ENCODE results near the gene D2HGDH.
"Not testable (repeated sequence)": the region's sequence is repeated elsewhere in the genome, so short reads cannot be mapped to it uniquely, and the experiment has no call there.

The D2HGDH gene

DNA sequence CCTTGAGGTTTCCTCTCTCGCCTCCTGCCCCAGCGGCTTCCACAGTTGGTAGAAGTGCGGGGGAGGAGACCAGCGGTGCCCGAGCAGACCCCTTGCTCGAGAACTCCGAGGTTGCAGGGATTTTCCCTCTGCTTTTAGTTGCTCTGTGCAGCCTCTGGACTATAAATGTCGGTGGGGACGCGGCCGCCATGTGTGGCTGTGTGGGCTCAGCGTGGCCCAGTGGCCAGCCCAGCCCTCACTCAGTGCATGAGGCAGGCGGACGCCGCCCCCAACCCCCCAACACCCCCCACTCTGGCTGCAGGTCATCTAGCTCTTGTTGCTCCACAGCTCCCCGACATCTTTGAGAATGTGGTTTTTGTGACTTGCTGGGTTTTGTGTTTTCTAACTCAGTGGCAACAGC is 15.3 kb upstream of the D2HGDH start:
- no peak for ATAC-seq (ENCODE audit: low read depth)
- no peaks in the 10 kb centered on the region for H3K27me3 Mint-ChIP-seq
- no peaks in the 10 kb centered on the region for H3K4me1 Mint-ChIP-seq
- H3K27ac Mint-ChIP-seq, result no peak overlapping the region
- peaks cover 39% of the 10 kb centered on the region for H3K36me3 Mint-ChIP-seq
- no peaks in the 10 kb centered on the region for H3K9me3 Mint-ChIP-seq
- no peak for DNase-seq (ENCODE audit: low spot score in 2 of 2)
- H3K4me3 Mint-ChIP-seq, result no peak overlapping the region

DNA sequence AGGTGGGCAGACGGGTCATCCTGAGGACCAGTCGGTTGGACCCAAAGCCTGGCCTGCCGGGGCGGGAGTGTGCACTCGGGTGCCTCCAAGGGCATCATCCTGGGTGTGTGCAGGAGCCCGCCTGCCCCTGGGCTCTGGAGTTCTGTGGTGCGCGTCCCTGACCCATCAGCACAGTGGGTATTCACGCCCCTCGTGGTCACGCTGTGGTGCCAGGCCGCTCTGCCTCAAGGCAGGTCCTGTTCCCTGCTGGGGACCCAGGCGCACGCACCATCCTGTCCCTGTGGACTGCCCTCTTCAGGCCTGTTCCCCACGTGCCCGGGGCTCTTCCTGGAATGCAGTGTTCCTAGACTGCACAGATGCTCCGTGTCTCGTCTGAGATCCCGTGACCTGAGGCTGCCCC is 14.3 kb upstream of the D2HGDH start:
- H3K27me3 Mint-ChIP-seq, result no peaks in the 10 kb centered on the region
- ATAC-seq (ENCODE audit: low read depth), result no peak
- H3K4me3 Mint-ChIP-seq, result no peak overlapping the region
- H3K27ac Mint-ChIP-seq, result no peak overlapping the region
- peaks cover 35% of the 10 kb centered on the region for H3K36me3 Mint-ChIP-seq
- H3K4me1 Mint-ChIP-seq, result no peaks in the 10 kb centered on the region
- H3K9me3 Mint-ChIP-seq, result no peaks in the 10 kb centered on the region
- no peak for DNase-seq (ENCODE audit: low spot score in 2 of 2)

DNA sequence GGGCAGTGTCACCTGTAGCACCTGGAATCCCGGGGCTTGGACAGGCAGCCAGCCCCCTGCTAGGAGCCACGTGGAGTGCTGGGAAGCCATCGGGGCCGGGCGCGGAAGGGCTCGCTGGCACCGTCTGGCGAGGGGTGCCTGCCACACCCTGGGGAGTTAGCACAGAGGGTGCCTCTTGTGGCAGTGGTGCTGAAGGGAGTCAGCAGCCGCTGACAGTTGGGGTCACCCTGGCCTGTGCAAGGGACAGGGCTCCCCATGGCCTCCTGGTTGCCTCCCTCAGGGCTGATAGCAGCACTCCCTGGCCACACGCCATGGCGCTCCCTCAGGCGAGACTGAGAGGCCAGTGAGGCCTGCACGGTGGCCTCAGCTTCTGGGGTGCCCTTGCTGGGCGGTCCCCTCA is 13.9 kb upstream of the D2HGDH start:
- Mint-ChIP-seq H3K36me3 (peaks cover 37% of the 10 kb centered on the region), H3K4me3 (no peak overlapping the region), H3K4me1 (no peaks in the 10 kb centered on the region), H3K27ac (no peak overlapping the region), H3K27me3 (no peaks in the 10 kb centered on the region), H3K9me3 (no peaks in the 10 kb centered on the region)
- no peak for ATAC-seq (ENCODE audit: low read depth)
- DNase-seq (ENCODE audit: low spot score in 2 of 2), result no peak

DNA sequence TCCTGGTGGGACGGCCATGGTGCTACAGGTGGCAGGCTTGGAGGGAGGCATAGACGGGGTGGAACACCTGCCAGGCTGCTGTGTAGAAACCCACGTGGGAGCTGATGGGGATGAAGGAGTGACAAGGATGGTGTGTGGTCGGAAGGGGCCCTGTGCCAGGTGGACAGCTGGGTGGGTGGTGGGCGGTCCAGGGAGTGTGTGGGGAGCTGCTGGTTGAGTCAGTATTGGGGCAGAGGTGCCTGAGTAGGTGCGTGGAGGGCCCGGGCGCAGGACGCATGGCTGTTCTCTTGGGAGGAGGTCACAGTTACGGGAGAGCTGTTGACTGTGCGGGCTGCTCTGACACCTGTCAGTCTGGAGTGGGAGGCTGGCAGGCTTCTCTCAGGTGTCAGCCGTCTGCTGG is 12.6 kb upstream of the D2HGDH start:
- no peak overlapping the region for H3K27ac Mint-ChIP-seq
- DNase-seq (ENCODE audit: low spot score in 2 of 2) (no peak), ATAC-seq (ENCODE audit: low read depth) (no peak)
- no peaks in the 10 kb centered on the region for H3K9me3 Mint-ChIP-seq
- H3K4me1 Mint-ChIP-seq, result no peaks in the 10 kb centered on the region
- no peaks in the 10 kb centered on the region for H3K27me3 Mint-ChIP-seq
- peaks cover 36% of the 10 kb centered on the region for H3K36me3 Mint-ChIP-seq
- no peak overlapping the region for H3K4me3 Mint-ChIP-seq

DNA sequence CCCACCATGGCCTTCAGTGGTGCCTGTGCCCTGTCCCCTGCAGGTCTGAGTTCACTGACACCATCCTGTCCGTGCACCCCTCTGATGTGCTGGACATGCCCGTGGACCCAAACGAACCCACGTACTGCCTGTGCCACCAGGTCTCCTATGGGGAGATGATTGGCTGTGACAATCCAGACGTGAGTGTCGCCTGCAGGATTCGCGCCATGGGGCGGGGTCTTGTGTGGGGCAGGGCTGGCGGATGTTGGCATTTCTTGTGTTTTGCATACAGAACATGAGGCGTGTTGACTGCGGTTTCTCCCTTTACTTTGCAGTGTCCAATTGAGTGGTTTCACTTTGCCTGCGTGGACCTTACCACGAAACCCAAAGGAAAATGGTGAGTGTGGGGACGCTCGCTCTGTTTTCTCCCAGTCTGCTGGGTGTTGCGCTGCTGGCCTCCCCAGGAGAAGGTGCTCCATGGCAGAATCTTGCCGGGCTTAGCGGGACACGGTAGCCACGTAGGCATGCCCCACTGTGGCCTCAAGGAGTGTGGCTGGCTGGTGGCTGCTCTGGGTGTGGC is 11.5 kb upstream of the D2HGDH start:
- DNase-seq (ENCODE audit: low spot score in 2 of 2) (no peak), ATAC-seq (ENCODE audit: low read depth) (no peak)
- no peak overlapping the region for H3K27ac Mint-ChIP-seq
- H3K4me3 Mint-ChIP-seq, result no peak overlapping the region
- H3K4me1 Mint-ChIP-seq, result no peaks in the 10 kb centered on the region
- H3K36me3 Mint-ChIP-seq, result peaks cover 33% of the 10 kb centered on the region
- H3K9me3 Mint-ChIP-seq, result no peaks in the 10 kb centered on the region
- no peaks in the 10 kb centered on the region for H3K27me3 Mint-ChIP-seq

DNA sequence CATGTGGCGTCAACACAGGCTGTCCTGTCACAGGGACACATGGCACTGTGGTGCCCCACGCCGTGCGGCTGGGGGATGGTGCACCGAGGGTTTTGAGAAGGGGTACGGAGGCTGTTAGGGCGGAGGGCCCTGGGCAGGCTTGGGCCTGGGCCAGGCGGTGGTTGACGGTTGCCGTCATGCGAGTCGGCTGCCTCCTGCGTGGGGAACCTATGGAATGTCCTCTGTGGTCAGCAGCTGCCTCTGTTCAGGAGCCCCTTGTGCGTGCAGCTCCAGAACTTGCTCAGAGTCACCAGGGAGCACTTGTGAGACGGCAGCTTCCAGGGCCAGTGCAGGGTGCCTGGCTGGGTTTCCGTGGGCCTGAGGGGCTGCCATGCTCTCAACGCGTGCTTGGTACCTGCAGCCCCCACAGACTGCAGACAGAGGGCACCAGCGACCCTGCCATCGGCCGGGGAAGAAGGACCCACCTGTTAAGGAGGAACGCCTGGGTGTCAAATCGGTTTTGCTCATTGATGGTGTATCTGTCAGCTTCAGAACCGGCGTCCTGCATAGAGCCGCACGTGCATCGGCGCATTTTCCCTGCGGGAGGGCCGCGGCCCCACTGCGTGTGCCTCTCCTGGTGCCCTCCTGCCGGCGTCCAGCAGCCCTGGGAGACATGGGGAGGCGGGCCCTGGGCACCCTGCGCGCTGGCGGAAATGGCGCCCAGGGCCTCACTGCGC is 10.0 kb upstream of the D2HGDH start:
- Mint-ChIP-seq H3K4me1 (no peaks in the 10 kb centered on the region), H3K4me3 (no peak overlapping the region), H3K27me3 (no peaks in the 10 kb centered on the region), H3K27ac (no peak overlapping the region), H3K36me3 (peaks cover 29% of the 10 kb centered on the region), H3K9me3 (no peaks in the 10 kb centered on the region)
- ATAC-seq (ENCODE audit: low read depth), result no peak
- DNase-seq (ENCODE audit: low spot score in 2 of 2), result no peak

DNA sequence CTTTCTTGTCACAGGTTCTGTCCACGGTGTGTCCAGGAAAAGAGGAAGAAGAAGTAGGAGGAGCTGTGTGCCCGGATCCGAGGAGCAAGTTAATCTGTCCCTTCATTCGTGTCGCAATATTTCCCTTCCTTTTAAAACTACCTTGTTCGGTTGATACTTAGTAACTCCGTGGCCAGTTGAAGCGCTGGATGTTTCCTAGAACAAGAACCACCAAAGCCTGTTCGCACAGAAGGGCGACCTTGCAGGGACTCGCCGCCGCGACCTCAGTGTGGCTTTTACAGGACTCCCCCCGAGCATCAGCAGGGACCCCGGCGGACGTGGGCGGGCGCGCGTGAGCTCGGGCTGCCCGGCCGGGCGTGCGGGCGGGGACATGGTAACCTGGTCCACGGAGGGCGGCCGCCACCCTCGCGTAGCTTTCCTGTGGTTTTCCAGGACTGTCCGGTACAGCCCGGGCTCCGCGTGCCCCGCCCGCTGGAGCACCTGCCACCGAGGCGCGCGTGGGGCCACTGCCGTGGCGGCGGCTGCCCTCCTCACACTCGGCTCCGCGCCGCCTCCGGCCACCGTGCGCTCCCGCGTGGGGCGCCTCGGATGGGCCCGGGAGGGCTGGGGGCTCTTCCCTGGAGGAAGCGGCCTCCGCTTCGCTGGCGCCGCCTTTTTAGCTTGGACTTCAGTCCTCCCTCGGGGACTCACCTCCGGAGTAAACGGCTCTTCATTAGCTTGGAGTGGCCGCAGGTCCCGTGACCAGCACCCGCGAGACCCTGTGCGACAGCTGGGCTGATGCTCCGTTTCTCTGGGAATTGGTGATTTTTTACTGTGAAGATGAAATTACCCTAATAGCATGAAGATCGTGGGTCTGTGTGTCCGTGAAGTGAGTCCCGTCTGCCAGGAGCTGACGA is 9.2 kb upstream of the D2HGDH start:
- Mint-ChIP-seq H3K4me3 (no peak overlapping the region), H3K4me1 (peaks cover 5% of the 10 kb centered on the region), H3K27me3 (no peaks in the 10 kb centered on the region), H3K27ac (peak overlapping the region; percentile 59), H3K9me3 (no peaks in the 10 kb centered on the region), H3K36me3 (peaks cover 28% of the 10 kb centered on the region)
- ATAC-seq (ENCODE audit: low read depth) (no peak), DNase-seq (ENCODE audit: low spot score in 2 of 2) (no peak)

DNA sequence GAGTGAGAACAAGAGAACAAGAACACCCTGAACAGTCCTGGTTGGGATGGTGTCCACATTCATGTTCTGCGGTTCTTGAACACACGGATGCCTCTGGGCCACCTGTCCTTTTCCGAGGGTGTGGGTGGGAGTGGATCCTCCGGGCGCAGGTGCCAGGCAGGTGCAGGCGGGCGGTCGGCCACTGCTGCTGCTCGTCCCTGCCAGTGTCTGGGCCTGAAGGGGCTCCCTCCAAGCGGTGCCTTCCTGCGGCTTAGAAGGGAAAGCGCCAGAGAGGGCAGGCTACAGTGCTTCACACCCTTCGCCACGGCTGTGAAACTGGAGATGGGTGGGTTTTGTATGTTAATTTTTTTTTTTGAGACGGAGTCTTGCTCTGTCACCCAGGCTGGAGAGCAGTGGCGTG is 8.0 kb upstream of the D2HGDH start:
- Mint-ChIP-seq H3K27ac (no peak overlapping the region), H3K27me3 (no peaks in the 10 kb centered on the region), H3K4me3 (no peak overlapping the region), H3K4me1 (peaks cover 5% of the 10 kb centered on the region), H3K9me3 (no peaks in the 10 kb centered on the region), H3K36me3 (peaks cover 22% of the 10 kb centered on the region)
- DNase-seq (ENCODE audit: low spot score in 2 of 2) (no peak), ATAC-seq (ENCODE audit: low read depth) (no peak)

DNA sequence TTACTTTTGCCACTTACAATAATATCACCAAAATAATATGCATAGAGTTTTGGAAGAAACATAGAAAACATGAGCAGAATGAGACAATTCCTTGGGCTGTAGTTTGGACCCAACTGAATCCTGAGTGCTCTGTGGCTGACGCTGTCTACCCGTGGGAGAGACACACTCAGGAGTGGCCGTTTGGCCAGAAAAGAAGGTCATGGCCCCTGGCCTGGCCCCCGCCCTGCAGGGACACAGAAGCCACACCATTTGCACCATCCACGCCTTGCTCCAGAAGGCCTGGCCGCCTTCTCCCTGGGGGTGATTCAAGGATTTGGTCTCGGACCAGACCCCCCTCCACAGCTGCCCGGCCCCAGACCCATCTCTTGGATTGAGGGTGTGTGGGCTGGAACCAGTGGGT is 6.4 kb upstream of the D2HGDH start:
- Mint-ChIP-seq H3K4me1 (peaks cover 10% of the 10 kb centered on the region), H3K36me3 (peaks cover 18% of the 10 kb centered on the region), H3K27me3 (no peaks in the 10 kb centered on the region), H3K4me3 (no peak overlapping the region), H3K9me3 (no peaks in the 10 kb centered on the region), H3K27ac (no peak overlapping the region)
- no peak for ATAC-seq (ENCODE audit: low read depth)
- DNase-seq (ENCODE audit: low spot score in 2 of 2), result no peak

DNA sequence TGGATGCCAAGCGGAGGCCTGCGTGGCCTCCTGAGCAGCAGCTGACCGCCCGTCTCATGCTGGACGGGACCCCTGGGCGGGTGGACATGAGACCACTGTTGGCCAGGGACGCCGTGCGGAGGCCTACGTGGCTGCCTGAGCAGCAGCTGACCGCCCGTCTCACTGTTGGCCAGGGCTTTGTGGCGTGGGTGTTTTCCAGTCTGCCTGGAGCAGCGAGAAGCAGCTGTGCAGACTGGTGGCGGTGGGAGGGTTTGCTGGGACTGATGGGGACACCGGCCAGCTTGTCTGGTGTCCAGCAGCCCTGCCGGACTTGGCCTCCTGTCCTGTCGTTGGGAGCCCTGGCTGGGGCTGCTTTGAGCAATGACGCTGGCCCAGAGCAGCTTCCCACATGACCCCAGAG is 5.8 kb upstream of the D2HGDH start:
- no peak for ATAC-seq (ENCODE audit: low read depth)
- Mint-ChIP-seq H3K36me3 (peaks cover 12% of the 10 kb centered on the region), H3K27me3 (no peaks in the 10 kb centered on the region), H3K9me3 (no peaks in the 10 kb centered on the region), H3K4me1 (peaks cover 10% of the 10 kb centered on the region), H3K27ac (no peak overlapping the region), H3K4me3 (no peak overlapping the region)
- DNase-seq (ENCODE audit: low spot score in 2 of 2), result no peak

DNA sequence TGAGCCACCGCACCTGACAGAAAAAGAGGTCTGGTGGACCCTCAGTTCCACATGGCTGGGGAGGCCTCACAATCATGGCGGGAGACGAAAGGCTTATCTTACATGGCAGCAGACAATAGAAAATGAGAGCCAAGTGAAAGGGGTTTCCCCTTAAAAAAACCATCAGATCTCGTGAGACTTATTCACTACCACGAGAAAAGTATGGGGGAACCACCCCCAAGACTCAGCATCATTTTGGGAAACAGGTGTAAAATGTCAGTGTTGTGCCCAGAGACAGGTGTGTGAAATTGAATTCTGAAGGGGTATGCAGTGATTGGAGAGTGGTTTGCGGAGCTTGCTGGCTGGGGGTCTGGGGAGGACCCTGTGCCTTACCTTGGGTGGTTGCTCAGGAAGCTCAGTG is 4.6 kb upstream of the D2HGDH start:
- H3K27ac Mint-ChIP-seq, result no peak overlapping the region
- H3K27me3 Mint-ChIP-seq, result no peaks in the 10 kb centered on the region
- no peaks in the 10 kb centered on the region for H3K9me3 Mint-ChIP-seq
- ATAC-seq (ENCODE audit: low read depth) (no peak), DNase-seq (ENCODE audit: low spot score in 2 of 2) (no peak)
- H3K4me1 Mint-ChIP-seq, result peaks cover 10% of the 10 kb centered on the region
- no peak overlapping the region for H3K4me3 Mint-ChIP-seq
- H3K36me3 Mint-ChIP-seq, result peaks cover 6% of the 10 kb centered on the region

DNA sequence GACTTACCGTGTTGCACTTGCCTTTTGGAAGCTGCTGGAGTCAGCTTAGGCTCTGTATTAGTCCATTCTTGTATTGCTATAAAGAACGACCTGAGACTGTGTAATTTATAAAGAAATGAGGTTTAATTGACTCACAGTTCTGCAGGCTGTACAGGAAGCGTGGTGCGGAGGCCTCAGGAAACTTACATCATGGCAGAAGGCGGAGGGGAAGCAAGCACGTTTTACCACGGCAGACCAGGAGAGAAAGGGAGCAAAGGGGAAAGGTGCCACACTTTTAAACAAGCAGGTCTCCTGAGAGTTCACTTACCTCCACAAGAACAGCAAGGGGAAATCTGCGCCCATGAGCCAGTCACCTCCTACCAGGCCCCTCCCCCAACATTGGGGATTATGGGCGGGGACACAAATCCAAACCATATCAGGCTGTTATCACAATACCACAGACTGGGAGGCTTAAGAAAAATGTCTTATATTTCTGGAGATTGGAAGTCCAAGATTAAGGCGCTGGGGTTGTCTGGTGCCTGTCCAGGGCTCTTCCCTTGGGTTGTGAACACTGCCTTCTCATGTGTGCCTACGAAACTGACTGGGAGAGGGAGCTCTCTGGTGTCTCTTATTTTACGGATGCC is 3.6 kb upstream of the D2HGDH start:
- no peak overlapping the region for H3K4me3 Mint-ChIP-seq
- H3K9me3 Mint-ChIP-seq, result no peaks in the 10 kb centered on the region
- no peaks in the 10 kb centered on the region for H3K27me3 Mint-ChIP-seq
- ATAC-seq (ENCODE audit: low read depth), result no peak
- H3K36me3 Mint-ChIP-seq, result peaks cover 2% of the 10 kb centered on the region
- H3K27ac Mint-ChIP-seq, result no peak overlapping the region
- H3K4me1 Mint-ChIP-seq, result peaks cover 10% of the 10 kb centered on the region
- no peak for DNase-seq (ENCODE audit: low spot score in 2 of 2)

DNA sequence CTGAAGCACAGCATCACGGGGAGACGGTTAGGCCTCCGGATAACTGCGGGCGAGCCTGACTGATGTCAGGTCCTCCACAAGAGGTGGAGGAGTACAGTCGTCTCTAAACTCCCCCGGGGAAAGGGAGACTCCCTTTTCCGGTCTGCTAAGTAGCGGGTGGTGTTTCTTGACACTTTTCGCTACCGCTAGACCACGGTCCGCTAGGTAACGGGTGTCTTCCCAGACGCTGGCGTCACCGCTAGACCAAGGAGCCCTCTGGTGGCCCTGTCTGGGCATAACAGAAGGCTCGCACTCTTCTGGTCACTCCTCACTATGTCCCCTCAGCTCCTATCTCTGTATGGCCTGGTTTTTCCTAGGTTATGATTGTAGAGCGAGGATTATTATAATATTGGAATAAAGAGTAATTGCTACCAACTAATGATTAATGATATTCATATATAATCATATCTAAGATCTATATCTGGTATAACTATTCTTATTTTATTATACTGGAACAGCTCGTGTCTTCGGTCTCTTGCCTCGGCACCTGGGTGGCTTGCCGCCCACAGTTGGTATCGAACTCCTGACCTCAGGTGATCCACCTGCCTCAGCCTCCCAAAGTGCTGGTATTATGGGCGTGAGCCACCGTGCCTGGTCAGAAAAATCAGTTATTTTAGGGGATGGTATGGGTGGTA is 1.8 kb upstream of the D2HGDH start:
- DNase-seq (ENCODE audit: low spot score in 2 of 2), result peak; percentile 28 to 51
- H3K4me3 Mint-ChIP-seq, result peak overlapping the region; percentile 28

More for the DNA sequence above, 1.8 kb upstream of the D2HGDH start:
- ATAC-seq (ENCODE audit: low read depth); H3K27me3 Mint-ChIP-seq; H3K9me3 Mint-ChIP-seq; H3K36me3 Mint-ChIP-seq: not testable (repeated sequence)
- peaks cover 13% of the 10 kb centered on the region for H3K4me1 Mint-ChIP-seq
- H3K27ac Mint-ChIP-seq, result peak overlapping the region; percentile 68

All from memory B cell (primary cell).